NCI-H2029 treated with DMSO at 0.1 percent for 48 hours (cell line): ENCODE data around the gene NHSL1.

ENCODE experiments used
- DNase-seq: peaks from one replicate; lab custom pipeline; 2025; lab: John Stamatoyannopoulos, UW

Gene NHSL1

GRCh38 chr6:138372711-138373463 is 126.4 kb downstream of the NHSL1 start:
- no peak for DNase-seq
